NCI-H128 (cell line): Measurements from ENCODE around the gene ZNF567.

Experiments
- DNase-seq: peaks from one replicate; lab custom pipeline; 2025; ENCODE audit not compliant: unreplicated experiment; lab: John Stamatoyannopoulos, UW

ZNF567 gene

GRCh38 chr19:36750066-36750691 lies 62.8 kb downstream of the ZNF567 start:
- DNase-seq = no peak
